Endothelial cell of umbilical vein (primary cell): ENCODE results near the gene C12orf43. TPM values are rescaled to one million over a fixed set of nuclear protein-coding genes. Genes with fewer than 3 reads are reported as not detected.

Experiments used
- BruUV-seq: library from RNA; stranded (reverse); fragments of 400-500 nt; replicated peaks from 2 replicates; lab custom pipeline; 2021; lab: Mats Ljungman, UMichigan
- CTCF ChIA-PET: fragments of 300-600, 350-600 bp; sonication (Branson Sonifier 250); formaldehyde crosslinking; loops from one replicate; lab custom pipeline; 2021; ENCODE audit warnings: antibody characterized with exemption, inconsistent platforms; lab: Charles Lee
- POLR2A ChIA-PET: fragments of 300-600, 350-600 bp; sonication (Branson Sonifier 250); formaldehyde crosslinking; loops from one replicate; lab custom pipeline; 2021; ENCODE audit warnings: antibody characterized with exemption, inconsistent platforms; lab: Charles Lee
- DNase-seq: peaks from one replicate; pipeline ENCODE4 v3.0.0-alpha.2; 2011; ENCODE audit warnings: low read depth, low spot score
- FAIRE-seq: peaks from 2 replicates; lab custom pipeline; 2011; peaks lifted over from hg19 to GRCh38; lab: Jason Lieb, UNC
- H2AFZ ChIP-seq: 2 replicates; pipeline ENCODE4 v1.6.0; 2012; ENCODE audit warnings: low read depth, low read length, control low read depth, inconsistent platforms
- H3K27ac ChIP-seq: 2 replicates; pipeline ENCODE4 v1.5.1; 2011; ENCODE audit warnings: low read depth, mild to moderate bottlenecking, control low read depth, low read length, moderate library complexity; ENCODE audit not compliant: insufficient read depth
- H3K27me3 ChIP-seq, 2 experiments: 2 replicates each; pipeline versions ENCODE4 v1.6.0 to v1.6.1; 2011; ENCODE audit warnings: low read length in 2 of 2, mixed read lengths in 1 of 2; ENCODE audit not compliant: control insufficient read depth in 2 of 2, insufficient read depth in 2 of 2
- H3K36me3 ChIP-seq, 2 experiments: 2 replicates in 1 of 2; 3 replicates in 1 of 2; pipeline ENCODE4 v1.5.1; 2011; ENCODE audit warnings: low read length in 2 of 2, mild to moderate bottlenecking in 1 of 2, moderate library complexity in 1 of 2; ENCODE audit not compliant: control insufficient read depth in 2 of 2, insufficient read depth in 2 of 2; ENCODE audit errors: extremely low read depth in 1 of 2
- H3K4me1 ChIP-seq: 3 replicates; pipeline ENCODE4 v1.5.1; 2011; ENCODE audit warnings: mild to moderate bottlenecking, low read length; ENCODE audit not compliant: control insufficient read depth, insufficient read depth; ENCODE audit errors: extremely low read depth
- H3K4me2 ChIP-seq: 2 replicates; pipeline ENCODE4 v1.6.1; 2011; ENCODE audit warnings: low read length, control low read depth, mixed read lengths; ENCODE audit not compliant: insufficient read depth
- H3K4me3 ChIP-seq, 3 experiments: fragments of 200-600 bp in 1 of 3; sonication (generic), shearing (Covaris generic) in 1 of 3; replicated peaks in 1 of 3; 2 replicates each; pipeline ENCODE4 v1.5.1; 2011 to 2016; ENCODE audit warnings: control low read depth in 3 of 3, low read length in 3 of 3, mild to moderate bottlenecking in 2 of 3, inconsistent platforms in 1 of 3, low read depth in 1 of 3, moderate library complexity in 1 of 3; ENCODE audit not compliant: insufficient read depth in 1 of 3
- H3K79me2 ChIP-seq: 2 replicates; pipeline ENCODE4 v1.6.0; 2012; ENCODE audit warnings: low read length, inconsistent platforms; ENCODE audit not compliant: control insufficient read depth, insufficient read depth
- H3K9ac ChIP-seq: replicated peaks from 2 replicates; pipeline ENCODE3; 2011; ENCODE audit warnings: low read length, control low read depth; ENCODE audit not compliant: insufficient read depth; ENCODE audit errors: extremely low read depth
- H3K9me1 ChIP-seq: replicated peaks from 3 replicates; pipeline ENCODE4 v1.6.0; 2011; ENCODE audit warnings: mild to moderate bottlenecking, low read length; ENCODE audit not compliant: control insufficient read depth, insufficient read depth; ENCODE audit errors: extremely low read depth
- H3K9me3 ChIP-seq: replicated peaks from 2 replicates; pipeline ENCODE4 v1.5.1; 2012; ENCODE audit warnings: low read length, inconsistent platforms; ENCODE audit not compliant: control insufficient read depth, insufficient read depth
- H4K20me1 ChIP-seq: replicated peaks from 2 replicates; pipeline ENCODE3; 2011; ENCODE audit warnings: mild to moderate bottlenecking, low read length; ENCODE audit not compliant: control insufficient read depth, insufficient read depth; ENCODE audit errors: extremely low read depth
- EZH2 ChIP-seq: IDR thresholded peaks from 2 replicates; pipeline ENCODE4 v1.6.1; 2012; ENCODE audit warnings: borderline replicate concordance, low read depth, mild to moderate bottlenecking, moderate library complexity, low read length, inconsistent platforms; ENCODE audit not compliant: severe bottlenecking
- FOS ChIP-seq: IDR thresholded peaks from 2 replicates; pipeline ENCODE4 v1.6.1; 2011; ENCODE audit warnings: mild to moderate bottlenecking, low read length, moderate library complexity, borderline replicate concordance; ENCODE audit not compliant: insufficient read depth
- GATA2 ChIP-seq: IDR thresholded peaks from 2 replicates; pipeline ENCODE4 v1.7.0; 2011; ENCODE audit warnings: low read depth, mild to moderate bottlenecking, moderate library complexity, mixed read lengths, low read length; ENCODE audit not compliant: insufficient read length, insufficient read depth
- JUN ChIP-seq: IDR thresholded peaks from 2 replicates; pipeline ENCODE4 v1.6.1; 2011; ENCODE audit warnings: borderline replicate concordance, low read depth; ENCODE audit not compliant: insufficient read length, insufficient read depth
- MYC ChIP-seq: IDR thresholded peaks from one replicate; pipeline ENCODE4 v1.6.1; 2011; ENCODE audit warnings: mild to moderate bottlenecking, low read depth, low read length
- POLR2A ChIP-seq: IDR thresholded peaks from 2 replicates; pipeline ENCODE4 v1.6.1; 2012; ENCODE audit warnings: low read depth, mild to moderate bottlenecking, control low read depth, low read length
- POLR2AphosphoS5 ChIP-seq: IDR thresholded peaks from 2 replicates; pipeline ENCODE4 v1.6.1; 2012; ENCODE audit warnings: low read depth, mild to moderate bottlenecking, control low read depth, low read length, moderate library complexity; ENCODE audit not compliant: insufficient read depth
- dilution Hi-C: fragments of 300-500 bp; cut with MboI; formaldehyde crosslinking; loops from one replicate; pipeline ENCODE4 v1.15.0; 2019; ENCODE audit warnings: low sequenced_read_pairs; ENCODE audit not compliant: extremely low pct_ligation_motif_present
- intact Hi-C: fragments of 100-400 bp; cut with micrococcal nuclease; formaldehyde crosslinking; loops from one replicate; pipeline ENCODE4 v1.10.0; 2022
- polyA plus RNA-seq, 4 experiments: library from polyadenylated mRNA; depleted of rRNA in 3 of 4; stranded (reverse) in 3 of 4; unstranded in 1 of 4; fragments of >200 nt; gene quantifications; 2 replicates each; pipeline versions ENCODE4 v1.2.1 to v1.2.3, GENCODE V29; 2011 to 2012; ENCODE audit warnings: missing spikeins in 1 of 4
- total RNA-seq: library from RNA; stranded (reverse); gene quantifications from 2 replicates; pipeline ENCODE4 v1.2.3, GENCODE V29; 2021
- TF ChIP-seq, protein P1 (sequence below): IDR thresholded peaks from 2 replicates; pipeline ENCODE4 v1.6.1; 2011; ENCODE audit not compliant: insufficient read depth, insufficient read length
- TF ChIP-seq, protein P2 (sequence below), 2 donors: IDR thresholded peaks; 1 replicate in 1 of 2; 2 replicates in 1 of 2; pipeline ENCODE4 v1.5.1; 2011; ENCODE audit warnings: low read length in 2 of 2, mild to moderate bottlenecking in 2 of 2, moderate library complexity in 2 of 2, control low read depth in 1 of 2, inconsistent platforms in 1 of 2, low read depth in 1 of 2; ENCODE audit not compliant: insufficient read depth in 1 of 2; ENCODE audit errors: extremely low read depth in 1 of 2

Gene C12orf43
- total and polyA plus RNA-seq, 2 donors (not counting 3 experiments of a cell fraction or from before 2014, with no cell fraction given): 12.3 to 24.7 TPM

DNA sequence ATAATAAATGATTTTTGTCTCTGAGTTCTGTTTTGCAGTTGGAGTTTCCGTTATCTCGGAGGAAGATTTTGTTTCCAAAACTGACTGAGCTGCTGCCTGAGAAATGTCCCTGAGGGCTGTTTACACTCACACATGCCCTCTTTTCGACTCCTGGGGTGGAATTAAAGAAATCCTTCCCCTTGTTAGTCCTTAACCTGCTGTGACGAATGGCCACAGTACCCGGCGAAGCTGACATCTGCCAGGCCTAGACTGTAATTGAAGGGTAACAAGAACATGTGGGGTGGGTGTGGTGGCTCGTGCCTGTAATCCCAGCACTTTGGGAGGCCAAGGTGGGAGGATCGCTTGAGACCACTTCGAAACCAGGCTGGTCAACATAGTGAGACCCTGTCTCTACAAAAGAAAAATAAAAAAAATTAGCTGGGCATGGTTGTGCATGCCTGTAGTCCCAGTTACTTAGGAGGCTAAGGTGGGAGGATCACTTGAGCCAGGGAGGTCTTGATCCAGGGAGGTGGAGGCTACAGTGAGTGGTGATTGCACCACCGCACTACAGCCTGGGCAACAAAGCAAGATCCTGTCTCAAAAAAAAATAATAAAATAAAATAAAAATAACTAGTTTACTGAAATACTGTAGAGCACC is 14.4 kb upstream of the C12orf43 start:
- Histone ChIP-seq H3K9me3 (no peaks in the 10 kb centered on the region), H3K4me1 (no peaks in the 10 kb centered on the region), H3K9ac (no peak overlapping the region), H3K36me3 (no peaks in the 10 kb centered on the region), H3K4me3 (no peak overlapping the region), H4K20me1 (no peaks in the 10 kb centered on the region), H2AFZ (no peak overlapping the region), H3K79me2 (no peaks in the 10 kb centered on the region), H3K27me3 (peaks cover 0 to 5% of the 10 kb centered on the region in 2 experiments), H3K9me1 (no peaks in the 10 kb centered on the region), H3K4me2 (no peak overlapping the region), H3K27ac (no peak overlapping the region)
- DNase-seq: no peak
- ChIA-PET POLR2A (no interaction called here), CTCF (no interaction called here)
- BruUV-seq: no TSS peak
- FAIRE-seq: no peak
- dilution Hi-C loops (no loop called here), intact Hi-C loops (no loop called here)
- TF ChIP-seq POLR2AphosphoS5 (no peak), POLR2A (no peak), FOS (no peak), MYC (no peak), EZH2 (no peak), GATA2 (no peak), JUN (no peak)
- TF ChIP-seq, protein P1, sequence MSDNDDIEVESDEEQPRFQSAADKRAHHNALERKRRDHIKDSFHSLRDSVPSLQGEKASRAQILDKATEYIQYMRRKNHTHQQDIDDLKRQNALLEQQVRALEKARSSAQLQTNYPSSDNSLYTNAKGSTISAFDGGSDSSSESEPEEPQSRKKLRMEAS: no peak
- TF ChIP-seq, protein P2, sequence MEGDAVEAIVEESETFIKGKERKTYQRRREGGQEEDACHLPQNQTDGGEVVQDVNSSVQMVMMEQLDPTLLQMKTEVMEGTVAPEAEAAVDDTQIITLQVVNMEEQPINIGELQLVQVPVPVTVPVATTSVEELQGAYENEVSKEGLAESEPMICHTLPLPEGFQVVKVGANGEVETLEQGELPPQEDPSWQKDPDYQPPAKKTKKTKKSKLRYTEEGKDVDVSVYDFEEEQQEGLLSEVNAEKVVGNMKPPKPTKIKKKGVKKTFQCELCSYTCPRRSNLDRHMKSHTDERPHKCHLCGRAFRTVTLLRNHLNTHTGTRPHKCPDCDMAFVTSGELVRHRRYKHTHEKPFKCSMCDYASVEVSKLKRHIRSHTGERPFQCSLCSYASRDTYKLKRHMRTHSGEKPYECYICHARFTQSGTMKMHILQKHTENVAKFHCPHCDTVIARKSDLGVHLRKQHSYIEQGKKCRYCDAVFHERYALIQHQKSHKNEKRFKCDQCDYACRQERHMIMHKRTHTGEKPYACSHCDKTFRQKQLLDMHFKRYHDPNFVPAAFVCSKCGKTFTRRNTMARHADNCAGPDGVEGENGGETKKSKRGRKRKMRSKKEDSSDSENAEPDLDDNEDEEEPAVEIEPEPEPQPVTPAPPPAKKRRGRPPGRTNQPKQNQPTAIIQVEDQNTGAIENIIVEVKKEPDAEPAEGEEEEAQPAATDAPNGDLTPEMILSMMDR (IDR thresholded peaks at IDR 0.05; ENCODE audit: extremely low read depth in 1 of 2, insufficient read depth in 1 of 2, low read depth in 1 of 2, low read length in 2 of 2): no peak
